GM18867 (cell line): ENCODE data around the gene SERPINF2.
"Not testable (repeated sequence)": the region's sequence is repeated elsewhere in the genome, so short reads cannot be mapped to it uniquely, and the experiment has no call there.

Source experiments
- ATAC-seq: cut with Tn5 transposase; IDR thresholded peaks from one replicate; pipeline ENCODE4 v1.9.1; 2021; ENCODE audit warnings: mild to moderate bottlenecking, moderate library complexity; ENCODE audit not compliant: unreplicated experiment

The SERPINF2 gene

DNA sequence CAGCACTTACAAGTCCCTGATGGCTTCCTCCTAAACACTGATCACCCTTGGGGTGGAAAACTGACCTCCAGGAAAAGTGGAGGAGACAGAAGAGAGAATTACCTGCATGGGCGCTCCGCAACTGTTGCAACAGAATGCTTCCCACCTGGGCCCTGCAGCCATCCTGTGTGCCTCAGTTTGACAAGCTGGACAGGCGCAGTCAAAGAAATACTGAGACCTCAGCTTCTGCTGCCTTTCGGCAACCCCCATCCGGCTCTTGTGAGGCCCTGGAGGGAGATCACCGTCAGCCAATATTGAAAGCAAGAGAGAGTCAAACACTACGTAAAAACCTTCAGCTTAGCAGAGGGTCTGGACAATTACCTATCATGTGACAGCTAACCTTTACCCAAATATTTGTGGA lies 44.0 kb downstream of the SERPINF2 start:
- no peak for ATAC-seq

DNA sequence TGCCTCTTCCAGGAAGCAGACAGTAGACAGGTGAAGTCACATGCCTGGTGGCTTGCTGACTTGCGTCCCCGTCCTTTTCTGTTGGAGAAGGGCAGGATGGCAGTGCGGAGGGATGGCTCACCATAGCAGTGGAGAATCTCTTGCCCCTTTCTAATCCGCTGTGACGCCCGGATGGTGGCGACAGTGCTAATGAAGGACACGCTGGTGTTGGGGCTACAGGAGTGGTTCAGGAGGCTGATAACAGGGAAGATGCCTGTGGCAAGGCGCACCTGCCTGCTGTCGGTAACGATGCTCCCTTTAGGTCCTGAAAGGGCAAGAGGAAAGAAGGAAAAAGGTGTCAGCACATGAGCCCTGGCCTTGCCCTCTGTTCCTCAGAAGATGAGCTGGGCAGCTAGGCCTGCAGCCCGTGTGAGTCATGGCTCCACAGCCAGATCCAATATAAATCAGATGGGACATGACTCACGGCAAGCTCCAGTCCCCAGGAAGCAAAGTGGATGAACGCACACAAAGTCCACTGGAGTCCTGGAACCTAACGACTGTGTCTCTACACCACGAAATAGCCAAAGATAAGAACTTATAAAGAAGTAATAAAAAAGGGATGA lies 44.7 kb downstream of the SERPINF2 start:
- no peak for ATAC-seq

DNA sequence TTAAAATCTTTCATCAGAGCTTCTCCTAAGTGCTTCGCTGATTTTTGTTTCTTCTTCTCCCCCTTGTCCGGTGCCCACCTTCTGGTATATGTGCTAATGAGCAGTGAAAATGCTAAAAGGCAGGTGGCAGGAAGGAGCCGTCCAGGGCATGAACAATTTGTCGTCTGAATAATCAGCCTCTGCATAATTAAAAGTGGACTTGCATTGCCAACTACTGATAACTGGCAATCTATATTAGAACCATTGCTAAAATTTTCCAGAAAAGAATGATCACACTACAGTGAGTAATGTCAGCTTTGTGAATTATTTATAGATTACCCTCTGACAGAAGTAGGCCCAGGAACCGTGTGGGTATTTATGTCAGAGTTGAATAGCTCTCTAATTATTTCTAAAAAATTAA lies 47.3 kb downstream of the SERPINF2 start:
- no peak for ATAC-seq

DNA sequence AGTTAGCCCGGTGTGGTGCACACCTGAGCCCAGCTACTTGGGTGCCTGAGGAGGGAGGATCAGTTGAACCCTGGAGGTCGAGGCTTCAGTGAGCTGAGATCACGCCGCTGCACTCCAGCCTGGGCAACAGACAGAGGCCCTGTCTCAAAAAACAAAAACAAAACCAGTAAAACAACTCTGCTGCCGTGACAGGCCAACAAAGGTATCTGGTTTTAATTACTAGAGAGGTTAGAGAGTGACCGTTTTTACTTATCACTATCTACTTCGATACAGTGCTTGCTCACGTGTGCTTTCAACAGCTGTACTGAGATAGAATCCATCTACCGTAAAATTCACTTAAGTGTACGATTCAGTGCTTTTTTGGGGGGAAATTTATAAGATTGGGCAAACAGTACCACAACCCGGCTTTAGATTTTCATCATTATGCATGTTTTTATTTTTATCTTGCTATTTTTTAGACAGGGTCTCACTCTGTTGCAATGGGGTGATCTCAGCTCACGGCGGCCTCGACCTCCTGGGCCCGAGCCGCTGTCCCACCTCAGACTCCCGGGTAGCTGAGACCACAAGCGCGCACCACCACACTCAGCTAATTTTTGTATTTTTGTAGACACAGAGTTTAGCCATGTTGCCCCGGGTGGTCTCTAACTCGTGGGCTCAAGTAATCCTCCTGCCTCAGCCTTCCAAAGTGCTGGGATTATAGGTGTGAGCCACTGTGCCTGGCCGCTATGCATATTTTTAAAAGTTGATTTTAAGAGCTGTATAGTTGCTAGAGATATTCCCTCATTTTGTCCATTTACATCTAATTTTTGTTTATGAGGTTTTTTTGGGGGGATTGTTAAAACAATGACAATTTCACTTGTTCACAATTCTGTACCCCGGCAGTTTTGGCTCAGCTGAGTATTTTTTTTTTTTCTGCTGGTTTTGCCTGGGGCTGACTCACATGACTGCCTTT lies 50.1 kb downstream of the SERPINF2 start:
- no peak for ATAC-seq

DNA sequence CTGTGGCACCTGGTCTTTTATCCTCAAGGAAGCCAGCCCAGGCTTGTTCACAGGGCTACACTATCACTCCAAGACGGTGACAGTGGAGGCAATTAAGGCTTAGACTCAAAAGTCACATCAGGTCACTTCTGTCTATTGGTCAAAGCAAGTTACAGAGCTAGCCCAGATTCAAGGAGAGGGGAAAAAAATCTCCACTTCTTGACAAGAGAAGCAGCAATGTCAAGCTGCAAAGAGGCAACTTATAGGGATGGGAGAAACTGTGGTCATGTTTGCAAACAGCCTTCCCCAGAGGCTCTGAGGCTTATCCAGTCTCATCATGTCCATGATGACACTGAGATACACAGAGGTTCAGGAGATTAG lies 50.8 kb downstream of the SERPINF2 start:
- ATAC-seq = no peak

DNA sequence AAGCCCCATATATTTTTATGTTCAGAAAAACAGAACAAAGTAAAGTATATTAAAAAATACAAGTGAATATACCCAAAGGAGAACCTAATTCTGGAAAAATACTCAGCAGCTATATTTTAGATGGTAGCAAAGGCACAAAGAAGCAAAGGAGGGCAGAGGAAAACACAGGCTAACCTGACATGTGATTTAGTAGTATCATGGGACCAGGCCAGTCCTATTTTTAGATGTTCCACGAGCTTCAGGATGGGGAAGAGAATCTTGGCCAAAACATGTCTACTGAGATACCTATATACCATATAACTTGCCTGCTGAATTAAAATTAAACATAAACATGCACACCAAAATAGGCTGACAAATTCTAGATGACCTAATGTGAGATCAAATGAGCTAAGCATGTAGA lies 54.1 kb downstream of the SERPINF2 start:
- ATAC-seq = no peak

DNA sequence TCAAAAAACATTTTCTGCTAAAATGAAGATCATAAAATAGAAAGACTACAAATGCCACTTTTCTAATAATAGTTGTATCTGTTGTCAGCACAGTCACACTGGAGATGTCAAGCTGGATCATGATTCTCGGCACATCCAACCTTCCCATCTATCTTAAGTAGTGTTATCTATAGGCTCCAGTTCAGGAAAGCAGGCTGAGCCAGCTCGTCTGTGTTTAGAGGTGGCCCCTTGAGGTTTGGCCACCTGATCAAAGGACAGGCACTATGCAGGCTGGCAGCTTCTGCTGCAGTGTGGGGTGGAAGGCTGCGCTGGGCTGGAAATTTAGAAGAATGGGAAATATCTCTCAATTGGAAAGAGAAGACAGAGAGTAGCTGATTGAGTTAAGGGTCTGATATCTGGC lies 54.7 kb downstream of the SERPINF2 start:
- ATAC-seq = no peak

DNA sequence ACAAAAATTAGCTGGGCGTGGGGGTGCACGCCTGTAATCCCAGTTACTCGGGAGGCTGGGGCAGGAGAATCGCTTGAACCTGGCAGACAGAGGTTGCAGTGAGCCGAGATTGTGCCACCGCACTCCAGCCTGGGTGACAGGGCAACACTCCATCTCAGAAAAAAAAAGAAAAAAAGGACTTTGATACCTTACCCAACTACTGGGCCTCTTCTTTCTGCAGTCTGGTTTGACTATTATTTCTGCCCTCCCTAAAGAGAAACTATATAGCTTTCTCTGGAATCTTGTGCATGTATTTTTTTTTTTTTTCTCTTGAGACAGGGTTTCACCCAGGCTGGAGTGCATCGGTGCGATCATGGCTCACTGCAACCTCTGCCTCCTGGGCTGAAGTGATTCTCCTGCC lies 55.2 kb downstream of the SERPINF2 start:
- not testable (repeated sequence) for ATAC-seq

DNA sequence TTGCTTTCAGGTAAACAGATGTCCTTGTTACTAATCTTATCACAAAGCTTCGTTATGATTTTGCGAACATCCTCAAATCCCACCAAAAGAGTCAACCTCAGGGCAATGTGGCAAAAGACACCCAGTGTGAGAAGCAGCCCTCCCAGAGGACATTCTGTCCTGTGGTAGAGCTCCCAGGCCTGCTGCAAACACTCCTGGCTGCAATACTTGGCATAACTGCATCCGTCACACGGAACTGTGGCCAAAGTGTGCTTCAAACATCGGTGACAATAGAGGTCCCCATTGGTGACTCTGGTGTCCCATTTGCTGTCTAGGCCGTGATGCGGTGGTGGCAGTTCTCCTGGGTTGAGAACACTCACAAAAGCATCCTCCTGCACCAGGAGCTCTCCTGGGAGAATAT lies 57.6 kb downstream of the SERPINF2 start:
- ATAC-seq = no peak

DNA sequence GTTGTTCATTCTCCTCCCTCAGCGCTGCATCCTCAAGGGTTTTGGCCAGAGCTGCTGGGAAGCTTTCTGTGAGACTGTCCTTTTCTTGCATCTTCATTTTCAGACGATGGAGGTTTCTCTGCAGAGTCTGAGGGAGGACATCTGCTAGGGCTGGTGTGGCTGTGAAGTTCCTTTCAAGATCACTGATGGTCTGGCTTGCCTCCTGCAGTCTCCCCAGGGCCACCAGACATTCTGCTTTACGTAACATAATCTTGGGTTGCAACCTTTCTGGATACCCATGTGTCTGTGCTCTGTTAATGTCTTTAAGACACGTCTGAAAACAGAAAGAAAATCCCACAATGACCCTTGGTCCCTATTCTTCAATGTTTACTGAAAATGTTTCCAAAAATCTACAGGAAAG lies 58.0 kb downstream of the SERPINF2 start:
- ATAC-seq = no peak

DNA sequence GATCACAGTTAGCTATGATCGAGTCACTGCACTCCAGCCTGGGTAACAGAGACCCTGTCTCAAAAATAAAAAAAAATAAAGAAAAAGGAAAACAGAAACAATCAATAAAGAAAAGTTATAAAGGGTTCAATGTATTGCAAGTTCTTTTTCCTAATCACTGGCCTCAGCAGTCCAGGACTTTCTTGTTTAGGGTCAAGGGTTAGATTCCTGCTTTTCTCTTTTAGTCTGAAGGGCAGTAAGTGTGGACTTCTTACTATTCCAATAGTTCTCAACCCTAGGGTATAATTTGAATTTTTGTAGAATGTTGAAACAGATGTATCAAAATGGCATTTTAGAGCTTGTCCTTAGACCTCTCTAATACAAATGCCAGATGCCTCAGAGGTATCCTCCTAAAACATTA lies 59.8 kb downstream of the SERPINF2 start:
- ATAC-seq = no peak

DNA sequence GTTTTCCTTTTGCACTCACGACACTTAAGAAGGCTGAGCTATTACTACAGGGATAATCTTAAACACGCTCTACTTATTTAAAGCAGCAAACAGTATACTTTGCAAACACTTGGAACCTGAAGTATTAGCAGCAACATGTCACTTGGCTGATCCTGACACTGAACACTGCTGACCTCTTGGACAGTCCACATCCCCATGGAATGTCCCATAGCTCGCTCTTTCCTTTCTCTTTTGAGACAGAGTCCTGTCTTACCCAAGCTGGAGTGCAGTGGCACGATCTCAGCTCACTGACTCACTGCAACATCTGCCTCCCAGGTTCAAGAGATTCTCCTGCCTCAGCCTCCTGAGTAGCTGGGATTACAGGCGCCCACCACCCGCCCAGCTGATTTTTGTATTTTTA lies 60.6 kb downstream of the SERPINF2 start:
- no peak for ATAC-seq
